ENCODE results near the gene PABPC3. TPM values are rescaled to one million over a fixed set of nuclear protein-coding genes. Genes with fewer than 3 reads are reported as not detected.

Gene PABPC3
- total RNA-seq (2021) (0.30 and 0.39 TPM in 2 replicates), Bru-seq, nascent RNA (percentile 12 among the genes with signal in this experiment), BruChase-seq, experiment 1, labeled RNA remaining after a 2-hour chase (percentile 20 among the genes with signal in this experiment), BruChase-seq, experiment 2, labeled RNA remaining after a 6-hour chase (percentile 31 among the genes with signal in this experiment)
- long read RNA-seq = 0 reads

GRCh38 chr13:25095851-25096453 is at the start of gene PABPC3:
Gene PABPC3, plus strand, starts transcription at chr13:25096136. Its CDS starts 63 bp downstream, at chr13:25096199.
- H3F3A ChIP-seq (ENCODE audit: insufficient read depth, low read depth) = no peaks in the 10 kb centered on the region
- no peaks in the 10 kb centered on the region for H3K9me3 ChIP-seq (ENCODE audit: insufficient read depth, low read depth)
- ChIA-PET CTCF (no interaction called here), POLR2A (ENCODE audit: unreplicated experiment) (no interaction called here)
- H2AFZ ChIP-seq = no peak within 1 kb of the TSS
- H3K4me3 ChIP-seq = no peak within 1 kb of the TSS
- H3K79me2 ChIP-seq (ENCODE audit: low read depth) = no peaks in the 10 kb centered on the region
- no peaks in the 10 kb centered on the region for H4K20me1 ChIP-seq (ENCODE audit: insufficient read depth)
- BruUV-seq (replicated peaks) = no TSS peak
- H3K27me3 ChIP-seq (ENCODE audit: insufficient read depth, low read depth) = peaks cover 42% of the 10 kb centered on the region
- DNase-seq = no peak
- no peaks in the 10 kb centered on the region for H3K36me3 ChIP-seq (ENCODE audit: low read depth)
- intact Hi-C loops (cut with micrococcal nuclease; ENCODE audit: unreplicated experiment) = no loop called here
- no peak for TF ChIP-seq CTCF (conservative IDR thresholded peaks at IDR 0.05)
- TF ChIP-seq EZH2 (IDR thresholded peaks at IDR 0.05; ENCODE audit: low read depth) = no peak
- H3K4me1 ChIP-seq (replicated peaks; ENCODE audit: insufficient read depth) = no peaks in the 10 kb centered on the region
- H3K27ac ChIP-seq = no peak within 1 kb of the TSS
- H3K4me2 ChIP-seq = no peak within 1 kb of the TSS
- no peaks in the 10 kb centered on the region for H3K9me2 ChIP-seq (ENCODE audit: insufficient read depth)

GRCh38 chr13:25046274-25046984 is 49.5 kb upstream of the PABPC3 start:
- intact Hi-C loops (cut with micrococcal nuclease; ENCODE audit: unreplicated experiment) = no loop called here
- CTCF ChIA-PET = no interaction called here
- H3K27me3 ChIP-seq (ENCODE audit: insufficient read depth, low read depth) = peaks cover 86% of the 10 kb centered on the region

More at GRCh38 chr13:25046274-25046984, 49.5 kb upstream of the PABPC3 start:
- BruUV-seq (replicated peaks) = no TSS peak
- no peaks in the 10 kb centered on the region for H3K36me3 ChIP-seq (ENCODE audit: low read depth)
- no peaks in the 10 kb centered on the region for H3K9me3 ChIP-seq (ENCODE audit: insufficient read depth, low read depth)
- POLR2A ChIA-PET (ENCODE audit: unreplicated experiment) = no interaction called here
- no peak for DNase-seq
- no peak overlapping the region for H3K27ac ChIP-seq
- H3K4me3 ChIP-seq = no peak overlapping the region
- H2AFZ ChIP-seq = no peak overlapping the region
- no peaks in the 10 kb centered on the region for H3K9me2 ChIP-seq (ENCODE audit: insufficient read depth)
- H3K79me2 ChIP-seq (ENCODE audit: low read depth) = no peaks in the 10 kb centered on the region
- no peaks in the 10 kb centered on the region for H3K4me1 ChIP-seq (replicated peaks; ENCODE audit: insufficient read depth)
- no peaks in the 10 kb centered on the region for H3F3A ChIP-seq (ENCODE audit: insufficient read depth, low read depth)
- TF ChIP-seq EZH2 (IDR thresholded peaks at IDR 0.05; ENCODE audit: low read depth) = no peak
- TF ChIP-seq CTCF (conservative IDR thresholded peaks at IDR 0.05) = no peak
- no peak overlapping the region for H3K4me2 ChIP-seq
- no peaks in the 10 kb centered on the region for H4K20me1 ChIP-seq (ENCODE audit: insufficient read depth)

Data from PC-9 (cell line).